Fibroblast of lung (primary cell): ENCODE measurements around the gene ARID1B. TPM values are rescaled to one million over a fixed set of nuclear protein-coding genes. Genes with fewer than 3 reads are reported as not detected.

Source experiments
- DNase-seq, 2 donors: peaks; one replicate each; pipeline versions ENCODE4 v3.0.0 to v3.0.0-alpha.2; 2010; ENCODE audit warnings: low read depth in 2 of 2
- H2AFZ ChIP-seq: 2 replicates; pipeline ENCODE4 v1.5.1; 2012; ENCODE audit warnings: low read length, control low read depth, inconsistent platforms
- H3K27ac ChIP-seq: 2 replicates; pipeline ENCODE4 v1.5.1; 2011; ENCODE audit warnings: low read length, control low read depth; ENCODE audit not compliant: insufficient read depth
- H3K27me3 ChIP-seq: 2 replicates; pipeline ENCODE4 v1.5.1; 2011; ENCODE audit warnings: mild to moderate bottlenecking, low read length; ENCODE audit not compliant: control insufficient read depth, insufficient read depth
- H3K36me3 ChIP-seq: 2 replicates; pipeline ENCODE4 v1.5.1; 2011; ENCODE audit warnings: low read length; ENCODE audit not compliant: control insufficient read depth, insufficient read depth
- H3K4me1 ChIP-seq: 2 replicates; pipeline ENCODE4 v1.5.1; 2011; ENCODE audit warnings: low read length; ENCODE audit not compliant: control insufficient read depth, insufficient read depth; ENCODE audit errors: extremely low read depth
- H3K4me2 ChIP-seq: 2 replicates; pipeline ENCODE4 v1.5.1; 2011; ENCODE audit warnings: low read length, control low read depth; ENCODE audit not compliant: insufficient read depth; ENCODE audit errors: extremely low read depth
- H3K4me3 ChIP-seq, 4 experiments: fragments of 200-600 bp in 1 of 4; sonication (generic) in 1 of 4; replicated peaks in 1 of 4; 2 replicates each; pipeline ENCODE4 v1.5.1; 2011 to 2016; ENCODE audit warnings: low read length in 4 of 4, low read depth in 3 of 4, mild to moderate bottlenecking in 3 of 4, control low read depth in 2 of 4, inconsistent platforms in 1 of 4, mixed read lengths in 1 of 4; ENCODE audit not compliant: insufficient read depth in 1 of 4; ENCODE audit errors: control extremely low read depth in 1 of 4
- H3K79me2 ChIP-seq: 2 replicates; pipeline ENCODE4 v1.5.1; 2012; ENCODE audit warnings: mild to moderate bottlenecking, low read length, inconsistent platforms; ENCODE audit not compliant: control insufficient read depth, insufficient read depth
- H3K9ac ChIP-seq: 2 replicates; pipeline ENCODE4 v1.5.1; 2011; ENCODE audit warnings: mild to moderate bottlenecking, low read length, control low read depth; ENCODE audit not compliant: insufficient read depth
- H3K9me3 ChIP-seq: 2 replicates; pipeline ENCODE4 v1.5.1; 2012; ENCODE audit warnings: low read depth, low read length; ENCODE audit not compliant: control insufficient read depth, insufficient read depth
- H4K20me1 ChIP-seq: 2 replicates; pipeline ENCODE4 v1.5.1; 2011; ENCODE audit warnings: low read length; ENCODE audit not compliant: control insufficient read depth, insufficient read depth; ENCODE audit errors: extremely low read depth
- CTCF ChIP-seq, 2 donors: IDR thresholded peaks in 1 of 2; conservative IDR thresholded peaks in 1 of 2; 1 replicate in 1 of 2; 2 replicates in 1 of 2; pipeline ENCODE4 v1.5.1; 2011 to 2012; ENCODE audit warnings: low read length in 2 of 2, control low read depth in 1 of 2, inconsistent platforms in 1 of 2, low read depth in 1 of 2, mild to moderate bottlenecking in 1 of 2
- EZH2 ChIP-seq: IDR thresholded peaks from 2 replicates; pipeline ENCODE4 v1.5.1; 2012; ENCODE audit warnings: low read length, control low read depth, mild to moderate bottlenecking; ENCODE audit errors: missing control alignments
- polyA plus RNA-seq, 2 donors: library from polyadenylated mRNA; depleted of rRNA in 1 of 2; stranded (reverse) in 1 of 2; unstranded in 1 of 2; fragments of >200 nt; gene quantifications; 2 replicates each; pipeline ENCODE4 v1.2.1, GENCODE V29; 2011 to 2012; ENCODE audit warnings: missing spikeins in 1 of 2
- total RNA-seq: library from RNA; depleted of rRNA; stranded (reverse); fragments of >200 nt; gene quantifications from 2 replicates; pipeline ENCODE4 v1.2.1, GENCODE V29; 2014

ARID1B gene
- total and polyA plus RNA-seq, 2 donors (not counting 1 experiment from before 2014, with no cell fraction given) = 15.4 to 41.9 TPM

- no peak overlapping the region for H3K4me3 ChIP-seq
- no peaks in the 10 kb centered on the region for H3K36me3 ChIP-seq
- H3K79me2 ChIP-seq = no peaks in the 10 kb centered on the region
- no peaks in the 10 kb centered on the region for H3K9me3 ChIP-seq
- DNase-seq = no peak
- no peak overlapping the region for H3K27ac ChIP-seq
- H3K4me1 ChIP-seq = peaks cover 3% of the 10 kb centered on the region
- no peak overlapping the region for H2AFZ ChIP-seq
- no peak overlapping the region for H3K4me2 ChIP-seq
- TF ChIP-seq EZH2 = no peak
- no peak for TF ChIP-seq CTCF (conservative IDR thresholded peaks at IDR 0.05 in 1 of 2, IDR thresholded peaks at IDR 0.05 in 1 of 2; ENCODE audit: low read depth in 1 of 2, low read length in 2 of 2)
- H4K20me1 ChIP-seq = no peaks in the 10 kb centered on the region
- H3K27me3 ChIP-seq = peaks cover 18% of the 10 kb centered on the region
- no peak overlapping the region for H3K9ac ChIP-seq
Observed at GRCh38 chr6:157232161-157232895, 455.1 kb downstream of the ARID1B start.

GRCh38 chr6:157233156-157233555, 456.0 kb downstream of the ARID1B start:
- no peak for DNase-seq
- Histone ChIP-seq H3K4me1 (peaks cover 3% of the 10 kb centered on the region), H2AFZ (no peak overlapping the region), H3K9ac (no peak overlapping the region), H3K36me3 (no peaks in the 10 kb centered on the region), H3K27me3 (peaks cover 25% of the 10 kb centered on the region), H3K27ac (no peak overlapping the region), H3K79me2 (no peaks in the 10 kb centered on the region), H4K20me1 (no peaks in the 10 kb centered on the region), H3K4me2 (no peak overlapping the region), H3K4me3 (no peak overlapping the region), H3K9me3 (no peaks in the 10 kb centered on the region)
- TF ChIP-seq CTCF (conservative IDR thresholded peaks at IDR 0.05 in 1 of 2, IDR thresholded peaks at IDR 0.05 in 1 of 2; ENCODE audit: low read depth in 1 of 2, low read length in 2 of 2) (no peak), EZH2 (no peak)

- Histone ChIP-seq H3K9me3 (no peaks in the 10 kb centered on the region), H3K36me3 (no peaks in the 10 kb centered on the region), H3K9ac (no peak overlapping the region), H3K4me3 (no peak overlapping the region), H4K20me1 (no peaks in the 10 kb centered on the region), H3K27ac (no peak overlapping the region), H2AFZ (no peak overlapping the region), H3K4me1 (peaks cover 3% of the 10 kb centered on the region), H3K4me2 (no peak overlapping the region), H3K27me3 (peaks cover 25% of the 10 kb centered on the region), H3K79me2 (no peaks in the 10 kb centered on the region)
- TF ChIP-seq CTCF (conservative IDR thresholded peaks at IDR 0.05 in 1 of 2, IDR thresholded peaks at IDR 0.05 in 1 of 2; ENCODE audit: low read depth in 1 of 2, low read length in 2 of 2) (no peak), EZH2 (no peak)
- no peak for DNase-seq
Observed at GRCh38 chr6:157233686-157234085, 456.5 kb downstream of the ARID1B start.
